ENCODE data around the gene FANCL.
"Not testable (repeated sequence)": the region's sequence is repeated elsewhere in the genome, so short reads cannot be mapped to it uniquely, and the experiment has no call there.

FANCL gene

GRCh38 chr2:58138396-58139030 lies 102.6 kb downstream of the FANCL start:
- no peak for DNase-seq

DNA sequence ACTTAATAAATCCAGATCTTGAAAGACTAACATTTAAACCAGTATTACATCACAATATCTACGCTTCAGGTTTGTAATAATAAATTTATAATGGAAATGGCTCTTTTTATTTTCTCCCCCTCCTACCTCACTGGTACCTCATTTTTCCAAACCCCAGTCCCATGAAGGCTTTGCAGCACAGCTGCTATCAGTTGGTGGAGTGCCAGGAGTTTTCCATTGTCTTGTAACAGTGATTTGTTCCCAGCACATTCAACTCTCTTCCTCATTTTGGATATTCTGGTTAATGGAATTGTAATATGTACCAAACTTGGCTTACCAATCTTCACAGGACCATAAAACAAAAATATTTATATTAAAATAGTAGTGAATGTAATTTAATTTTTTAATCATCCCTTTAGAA lies 103.3 kb downstream of the FANCL start:
- DNase-seq, result no peak

- DNase-seq, result no peak
These were observed 103.9 kb downstream of the FANCL start for GRCh38 chr2:58137221-58137620.

DNA sequence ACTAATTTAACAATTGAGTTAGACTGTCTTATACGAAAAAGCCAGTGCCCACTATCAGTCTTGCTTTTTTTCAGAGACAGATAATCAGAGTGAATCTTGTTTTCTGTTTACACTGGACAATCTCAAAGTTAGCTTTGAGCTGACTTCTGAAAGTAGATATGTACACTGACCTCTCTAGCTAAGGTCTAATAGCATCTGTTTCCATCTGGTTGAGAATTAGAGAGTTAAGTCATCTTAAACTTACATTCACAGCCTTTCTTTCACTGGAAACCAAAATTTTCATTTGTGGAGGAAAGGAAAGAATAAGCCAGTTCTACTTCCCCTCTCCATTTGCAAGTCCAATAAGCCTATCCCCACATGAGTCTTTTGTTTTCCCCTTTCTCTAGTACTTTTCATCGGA lies 105.3 kb downstream of the FANCL start:
- DNase-seq, result no peak

DNA sequence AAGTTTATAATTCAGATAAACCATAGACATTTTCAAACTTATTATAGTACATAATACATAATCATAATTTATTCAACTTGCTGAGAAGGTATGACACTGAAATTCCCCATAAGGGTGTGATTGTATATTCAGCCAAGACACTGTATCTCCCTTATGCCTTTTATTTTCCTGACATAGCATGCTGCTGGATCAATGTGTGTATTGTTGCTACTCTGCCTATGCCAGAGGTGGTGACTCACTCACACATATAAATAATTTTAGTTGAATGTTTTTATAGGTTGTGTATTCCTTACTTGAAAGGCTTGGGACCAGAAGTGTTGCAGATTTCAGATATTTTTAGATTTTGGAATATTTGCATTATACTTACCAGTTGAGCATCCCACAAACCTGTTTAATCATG lies 107.7 kb downstream of the FANCL start:
- no peak for DNase-seq

DNA sequence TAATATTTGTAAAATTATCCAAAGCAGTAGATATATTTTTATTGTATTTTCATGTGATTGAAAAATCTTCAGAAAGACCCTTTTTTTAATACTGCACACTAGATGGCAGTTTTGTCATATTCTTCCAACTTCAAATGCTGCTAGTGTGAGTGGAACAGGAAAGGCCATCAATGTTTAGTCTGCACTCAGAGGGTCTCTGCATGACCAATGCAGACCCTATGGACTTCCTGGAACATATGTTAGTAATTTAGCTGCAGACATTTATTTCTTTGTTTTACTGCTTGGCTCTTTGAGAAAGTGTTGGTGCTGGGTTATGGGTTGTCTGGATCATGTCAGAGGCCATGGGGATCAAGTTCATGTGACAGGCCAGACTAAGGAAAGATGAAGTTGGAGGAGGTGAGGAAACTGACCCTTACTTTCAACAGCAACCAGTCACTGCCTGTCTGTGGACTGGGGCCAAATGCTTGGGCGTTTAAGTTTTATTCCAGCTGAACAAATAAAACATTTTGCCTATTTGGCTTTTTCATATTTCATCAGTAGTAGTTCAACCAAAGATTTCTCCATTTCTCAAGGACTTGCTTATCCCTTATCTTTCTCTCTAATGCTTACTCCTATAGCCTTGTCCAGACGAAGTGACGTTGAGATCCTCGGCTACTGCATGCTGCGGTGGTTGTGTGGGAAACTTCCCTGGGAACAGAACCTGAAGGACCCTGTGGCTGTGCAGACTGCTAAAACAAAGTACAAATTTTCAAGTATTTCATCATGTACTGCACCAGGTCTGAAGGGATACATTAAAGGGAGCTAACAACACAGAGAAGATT lies 109.7 kb downstream of the FANCL start:
- DNase-seq, result no peak

DNA sequence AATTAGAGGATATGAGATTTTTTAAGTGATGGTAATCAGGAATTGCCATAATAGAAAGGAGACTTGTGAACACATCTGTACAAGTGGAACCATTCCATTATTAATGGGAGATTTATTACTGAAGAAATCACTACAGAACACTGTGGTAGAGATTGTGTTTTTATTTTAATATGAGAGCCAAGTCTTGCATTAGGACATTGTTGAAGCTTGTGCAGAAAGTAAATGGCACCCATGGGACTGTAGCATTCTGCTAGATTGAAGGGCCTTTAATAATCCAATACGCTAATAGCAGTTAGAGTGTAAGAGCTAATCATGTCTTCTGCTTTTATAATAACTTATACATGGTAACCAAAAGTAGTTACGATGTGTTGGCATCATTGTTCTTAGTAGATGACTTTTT lies 110.9 kb downstream of the FANCL start:
- DNase-seq, result no peak

DNA sequence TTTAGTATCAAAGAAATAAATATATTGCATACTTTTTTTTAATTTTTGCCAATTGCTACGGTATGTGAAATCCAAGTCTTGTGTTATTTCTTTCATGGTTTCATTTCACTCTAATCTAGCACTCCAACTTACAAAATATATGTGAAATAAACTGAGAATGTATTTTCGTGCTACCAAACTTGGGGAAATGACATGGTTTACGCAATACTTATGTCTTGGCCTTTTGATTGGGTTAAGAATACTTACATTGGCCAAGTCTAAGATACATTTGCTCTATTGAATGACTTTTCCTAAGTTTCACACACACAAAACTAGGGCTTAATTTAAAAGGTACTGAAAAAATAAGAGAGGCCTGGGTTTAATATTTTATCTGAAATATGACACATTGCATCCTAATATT lies 114.0 kb downstream of the FANCL start:
- no peak for DNase-seq

- DNase-seq, result no peak
These were observed 118.6 kb downstream of the FANCL start for GRCh38 chr2:58122540-58122939.

- DNase-seq, result no peak
These were observed 119.1 kb downstream of the FANCL start for GRCh38 chr2:58122040-58122439.

GRCh38 chr2:58120626-58121229 lies 120.4 kb downstream of the FANCL start:
- DNase-seq, result no peak

DNA sequence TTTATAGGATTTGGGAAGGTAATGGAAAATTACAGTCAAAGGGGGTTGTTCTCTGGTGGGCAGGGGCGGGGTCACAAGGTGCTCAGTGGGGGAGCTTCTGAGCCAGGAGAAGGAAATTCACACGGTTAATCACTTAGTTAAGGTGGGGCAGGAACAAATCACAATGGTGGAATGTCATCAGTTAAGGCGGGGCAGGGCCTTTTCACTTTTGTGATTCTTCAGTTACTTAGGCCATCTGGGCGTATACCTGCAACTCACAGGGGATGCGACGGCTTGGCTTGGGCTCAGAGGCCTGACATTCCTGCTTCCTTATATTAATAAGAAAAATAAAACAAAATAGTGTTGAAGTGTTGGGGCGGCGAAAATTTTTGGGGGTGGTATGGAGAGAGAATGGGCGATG lies 127.6 kb downstream of the FANCL start:
- not testable (repeated sequence) for DNase-seq

- no peak for DNase-seq
These were observed 130.4 kb downstream of the FANCL start for GRCh38 chr2:58110765-58111164.

DNA sequence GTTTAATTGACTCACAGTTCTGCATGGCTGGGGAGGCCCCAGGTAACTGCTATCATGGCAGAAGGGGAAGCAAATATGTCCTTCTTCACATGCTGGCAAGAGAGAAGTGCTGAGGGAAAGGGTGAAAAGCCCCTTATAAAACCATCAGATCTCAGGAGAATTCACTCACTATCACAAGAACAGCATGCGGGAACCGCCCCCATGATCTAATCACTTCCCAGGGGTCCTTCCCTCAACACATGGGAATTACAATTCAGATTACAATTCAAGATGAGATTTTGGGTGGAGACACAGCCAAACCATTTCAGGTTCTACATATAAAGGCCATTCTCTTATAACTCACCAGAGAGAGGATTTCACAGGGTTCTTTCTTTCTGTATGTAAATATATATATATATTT lies 131.6 kb downstream of the FANCL start:
- no peak for DNase-seq

Data from NCI-H2029 treated with DMSO at 0.1 percent for 48 hours (cell line).